UCSD-AML1 (cell line): Measurements from ENCODE around the gene ENO4.

Source experiments
- DNase-seq: peaks from one replicate; lab custom pipeline; 2025; ENCODE audit not compliant: unreplicated experiment; lab: John Stamatoyannopoulos, UW

ENO4 gene, protein sequence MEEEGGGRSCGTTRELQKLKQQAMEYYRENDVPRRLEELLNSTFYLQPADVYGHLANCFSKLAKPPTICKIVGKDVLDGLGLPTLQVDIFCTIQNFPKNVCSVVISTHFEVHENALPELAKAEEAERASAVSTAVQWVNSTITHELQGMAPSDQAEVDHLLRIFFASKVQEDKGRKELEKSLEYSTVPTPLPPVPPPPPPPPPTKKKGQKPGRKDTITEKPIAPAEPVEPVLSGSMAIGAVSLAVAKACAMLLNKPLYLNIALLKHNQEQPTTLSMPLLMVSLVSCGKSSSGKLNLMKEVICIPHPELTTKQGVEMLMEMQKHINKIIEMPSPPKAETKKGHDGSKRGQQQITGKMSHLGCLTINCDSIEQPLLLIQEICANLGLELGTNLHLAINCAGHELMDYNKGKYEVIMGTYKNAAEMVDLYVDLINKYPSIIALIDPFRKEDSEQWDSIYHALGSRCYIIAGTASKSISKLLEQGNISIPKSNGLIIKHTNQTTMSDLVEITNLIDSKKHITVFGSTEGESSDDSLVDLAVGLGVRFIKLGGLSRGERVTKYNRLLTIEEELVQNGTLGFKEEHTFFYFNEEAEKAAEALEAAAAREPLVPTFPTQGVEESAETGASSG

GRCh38 chr10:116849248-116850057 is at the start of gene ENO4:
ENO4 (plus strand) TSS chr10:116849499; CDS start chr10:116849567, 68 bp downstream.
- DNase-seq = no peak

DNA sequence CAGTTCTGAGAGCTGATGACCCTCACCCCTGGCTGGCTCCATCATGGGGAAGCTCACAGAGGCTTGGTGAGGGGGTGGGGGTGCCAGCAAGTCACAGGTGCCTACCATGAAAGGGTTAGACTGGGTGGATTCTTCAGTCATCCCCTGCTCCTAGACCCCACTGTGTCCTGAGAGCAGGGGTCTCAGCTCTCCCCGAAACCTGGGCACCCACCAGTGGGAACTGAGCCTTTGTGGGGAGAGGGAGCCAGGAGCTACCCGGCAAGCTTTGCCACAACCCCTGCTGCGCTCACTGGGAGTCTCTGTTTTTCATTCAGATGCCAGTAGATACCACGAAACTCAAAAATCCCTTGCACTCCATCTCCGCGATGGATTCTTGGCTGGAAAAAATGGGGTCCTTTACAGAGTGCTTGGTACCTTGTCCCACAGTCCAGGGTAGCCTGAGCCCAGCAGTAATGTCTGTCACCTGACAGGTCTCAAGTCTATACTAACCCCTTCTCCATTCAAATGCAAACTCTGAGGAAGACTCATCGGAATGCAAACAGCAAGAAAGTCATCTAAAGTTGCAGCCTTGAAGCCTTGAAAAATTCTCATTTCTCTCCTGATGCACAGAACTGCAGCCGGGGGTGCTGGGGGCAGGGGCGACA is 48.9 kb upstream of the ENO4 start:
- no peak for DNase-seq

DNA sequence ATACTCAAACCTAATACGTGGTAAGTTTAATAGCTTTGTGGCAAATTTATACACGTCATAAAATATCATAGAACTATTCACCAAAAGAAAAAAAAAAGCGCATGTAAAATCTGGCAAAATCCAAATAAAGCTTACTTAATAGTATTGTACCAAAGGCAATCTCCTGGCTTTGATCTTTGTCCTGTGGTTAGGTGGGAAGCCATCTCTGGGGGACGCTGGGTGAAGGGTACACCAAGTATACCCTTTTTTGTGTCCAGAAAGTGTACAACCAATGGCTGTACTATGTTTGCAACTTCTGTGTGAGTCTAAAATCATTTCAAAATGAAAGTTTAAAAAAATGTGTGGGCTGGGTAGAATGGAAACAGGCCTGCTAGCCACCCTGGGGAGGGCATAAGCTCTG is 47.6 kb upstream of the ENO4 start:
- DNase-seq = no peak

DNA sequence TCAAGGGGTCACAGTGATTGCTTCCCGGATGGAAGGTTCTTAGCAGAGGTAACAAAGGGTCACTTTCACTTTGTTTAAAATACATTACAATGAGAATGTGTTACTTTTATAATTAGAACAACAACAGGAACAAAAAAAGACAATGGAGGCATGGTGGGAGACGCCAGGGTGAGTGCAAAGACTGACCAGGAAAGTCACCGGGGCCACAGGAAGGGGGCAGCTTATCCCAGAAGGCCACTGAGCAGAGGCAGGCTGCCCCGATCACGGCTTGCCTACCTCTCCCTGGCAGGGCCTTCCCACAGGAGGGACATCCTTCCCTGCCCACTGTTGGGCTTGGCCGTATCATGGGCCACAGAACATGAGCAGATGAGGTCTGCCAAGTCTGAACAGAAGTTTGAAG is 46.8 kb upstream of the ENO4 start:
- no peak for DNase-seq

DNA sequence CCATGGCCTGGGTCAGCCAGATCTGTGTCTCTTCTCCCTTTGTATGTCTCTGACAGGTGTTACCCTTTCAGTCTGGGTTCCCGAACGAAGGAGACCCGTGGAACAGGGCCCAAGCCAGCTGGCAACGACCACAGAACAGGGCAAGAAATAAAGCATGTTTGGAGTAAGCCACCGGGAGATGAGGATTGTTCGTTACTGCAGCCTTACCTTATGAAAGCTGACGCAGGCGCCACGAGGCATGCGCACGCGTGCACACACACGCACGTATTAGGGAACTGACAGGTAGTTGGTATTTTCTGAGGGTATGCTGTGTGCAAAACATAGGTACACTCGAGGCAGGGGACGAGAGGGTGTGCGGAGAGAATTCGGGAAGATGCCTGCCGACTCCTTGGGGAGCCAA is 46.4 kb upstream of the ENO4 start:
- DNase-seq = no peak

GRCh38 chr10:116803451-116804249 is 45.6 kb upstream of the ENO4 start:
- no peak for DNase-seq

DNA sequence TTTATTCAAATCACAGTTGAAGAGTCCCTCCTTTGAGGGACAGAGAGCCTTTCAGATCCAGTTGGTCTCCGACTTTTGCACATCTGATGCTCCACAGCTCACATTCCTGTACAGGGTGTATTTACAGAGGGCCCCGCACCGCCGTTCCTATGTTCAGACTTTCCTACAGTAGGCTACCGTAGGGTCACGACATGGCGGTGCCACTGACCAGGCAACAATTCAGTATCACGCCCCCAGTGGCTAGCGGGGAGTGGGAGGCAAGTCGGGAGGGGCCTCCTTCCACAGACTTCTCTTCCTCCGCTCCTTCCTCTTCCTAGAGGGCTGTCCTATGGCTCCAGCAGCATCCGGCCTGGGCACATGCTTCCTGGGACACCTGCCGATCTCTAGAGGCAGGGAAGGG is 40.6 kb upstream of the ENO4 start:
- no peak for DNase-seq

- DNase-seq = no peak
These were observed 39.7 kb upstream of the ENO4 start for GRCh38 chr10:116809483-116810119.

GRCh38 chr10:116810120-116810500 is 39.2 kb upstream of the ENO4 start:
- DNase-seq = no peak

- DNase-seq = no peak
These were observed 38.4 kb upstream of the ENO4 start for GRCh38 chr10:116810895-116811294.

DNA sequence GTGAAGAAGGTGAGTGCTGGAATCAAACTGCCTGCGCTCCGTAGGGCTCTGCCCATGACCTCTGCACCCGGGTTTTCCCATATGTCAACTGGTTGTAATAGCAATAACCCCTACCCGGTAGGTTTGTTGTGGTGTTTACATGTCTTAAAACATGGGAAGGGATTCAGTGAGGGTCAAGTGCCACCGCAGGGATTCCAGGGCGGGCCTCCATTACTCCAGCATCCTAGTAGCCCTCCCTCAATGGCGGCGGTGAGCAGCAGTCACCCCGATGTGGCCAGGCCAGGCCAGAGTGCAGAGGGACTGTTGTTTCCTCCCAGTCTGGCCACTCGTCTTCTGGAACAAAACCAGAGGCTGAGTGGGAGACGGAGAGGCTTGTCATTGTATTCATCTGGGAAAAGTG is 37.6 kb upstream of the ENO4 start:
- no peak for DNase-seq

DNA sequence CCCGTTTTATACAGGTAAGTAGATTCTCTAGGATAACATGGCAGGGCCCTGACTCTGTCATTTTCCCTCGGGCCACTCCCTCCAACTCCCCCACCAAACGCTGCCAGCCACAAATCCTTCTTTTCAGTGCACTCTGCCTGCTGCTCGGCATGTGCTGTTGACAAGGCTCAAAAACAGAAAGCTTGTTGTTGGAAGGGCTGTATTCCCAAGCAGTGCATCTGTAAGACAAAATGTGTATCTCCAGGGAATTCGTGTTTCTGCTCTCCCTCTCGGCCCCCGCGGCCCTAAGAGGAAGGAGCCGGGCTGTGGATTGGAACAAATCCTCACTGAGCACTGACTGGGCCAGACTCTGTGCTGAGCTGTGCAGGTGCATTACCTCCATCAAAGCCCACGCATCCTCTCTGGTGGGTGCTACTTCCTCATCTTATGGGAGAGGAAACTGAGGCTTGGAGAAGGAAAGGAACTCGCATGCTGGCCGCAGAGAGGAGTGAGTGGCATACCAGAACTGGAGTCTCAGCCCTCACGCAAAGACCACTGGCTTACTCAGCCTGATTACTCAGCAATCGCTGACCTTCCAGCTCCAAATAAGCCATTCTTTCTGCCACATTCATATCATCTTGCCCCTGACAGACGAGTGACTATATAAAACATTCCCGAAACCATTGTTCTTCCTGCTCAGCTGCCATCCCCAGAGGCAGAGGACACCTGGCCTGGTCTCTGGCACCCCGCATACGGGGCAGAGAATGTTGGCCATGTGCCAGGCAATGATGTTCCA is 33.5 kb upstream of the ENO4 start:
- no peak for DNase-seq

- no peak for DNase-seq
These were observed 32.1 kb upstream of the ENO4 start for GRCh38 chr10:116817178-116817577.

- no peak for DNase-seq
These were observed 31.4 kb upstream of the ENO4 start for GRCh38 chr10:116817780-116818343.

DNA sequence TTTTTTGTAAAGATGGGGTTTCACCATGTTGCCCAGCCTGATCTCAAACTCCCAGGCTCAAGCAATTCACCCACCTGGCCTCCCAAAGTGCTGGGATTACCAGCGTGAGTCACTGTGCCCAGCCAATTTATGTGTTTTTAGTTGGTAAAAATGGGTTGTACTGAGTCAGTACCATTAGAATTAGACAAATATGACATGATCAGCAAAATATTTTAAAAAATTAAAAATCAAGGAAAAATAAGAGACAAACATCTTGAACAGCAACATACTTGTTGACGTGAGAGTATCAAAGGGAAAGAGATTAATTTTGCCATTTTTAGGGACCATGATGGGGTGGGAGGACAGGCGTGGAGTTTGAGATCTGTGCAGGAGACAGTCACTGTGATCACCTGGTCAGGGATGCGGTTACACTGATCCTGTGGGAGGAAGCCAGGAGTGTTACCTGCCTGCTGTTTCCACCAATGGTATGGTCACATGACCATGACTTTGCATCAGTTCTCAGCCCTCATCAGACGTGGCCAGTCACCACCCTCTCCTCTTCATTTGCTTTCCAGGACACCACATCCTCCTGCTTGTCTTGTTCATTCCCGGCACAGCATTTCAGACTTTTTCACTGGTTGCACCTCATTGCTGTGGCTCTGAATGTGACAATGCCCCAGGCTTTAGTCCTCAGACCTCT is 29.2 kb upstream of the ENO4 start:
- DNase-seq = no peak

- no peak for DNase-seq
These were observed 23.4 kb upstream of the ENO4 start for GRCh38 chr10:116825901-116826300.

GRCh38 chr10:116826803-116827202 is 22.5 kb upstream of the ENO4 start:
- DNase-seq = no peak

DNA sequence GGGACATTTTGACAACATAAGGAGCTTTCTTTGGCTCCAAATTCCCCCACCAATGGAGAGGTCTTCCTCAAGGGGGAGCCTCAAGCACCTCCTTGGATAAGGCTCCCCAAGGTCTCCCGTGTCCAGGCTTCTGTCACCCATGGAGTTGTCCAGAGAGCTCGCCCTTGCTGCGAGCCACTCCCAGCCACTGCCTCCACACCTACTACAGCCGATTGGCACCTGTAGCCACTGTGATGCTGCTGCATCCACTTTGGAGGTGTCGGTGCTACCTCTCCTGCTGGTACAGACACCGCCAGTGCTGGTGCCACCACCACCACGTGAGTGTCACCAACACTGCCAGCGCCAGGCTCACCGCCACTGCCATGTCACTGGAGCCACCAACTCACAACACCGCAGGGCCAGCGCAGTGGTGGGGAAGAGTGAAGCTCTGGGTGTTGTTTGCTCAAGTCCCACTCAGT is 22.1 kb upstream of the ENO4 start:
- DNase-seq = no peak
